NOMO-1 (cell line): ENCODE measurements around the gene ENTR1.
"Not testable (repeated sequence)": the region's sequence is repeated elsewhere in the genome, so short reads cannot be mapped to it uniquely, and the experiment has no call there.

ENCODE experiments used
- DNase-seq, 2 experiments: peaks; one replicate each; lab custom pipeline; 2025; ENCODE audit not compliant: unreplicated experiment in 2 of 2; lab: John Stamatoyannopoulos, UW

Gene ENTR1

GRCh38 chr9:136421791-136422190 lies 11.4 kb upstream of the ENTR1 start:
- no peak for DNase-seq

GRCh38 chr9:136419092-136419420 lies 8.6 kb upstream of the ENTR1 start:
- DNase-seq: no peak

- no peak for DNase-seq
These were observed 8.0 kb upstream of the ENTR1 start for GRCh38 chr9:136418182-136419091.

- no peak for DNase-seq
These were observed 6.5 kb upstream of the ENTR1 start for GRCh38 chr9:136416914-136417313.

- no peak for DNase-seq
These were observed 6.0 kb upstream of the ENTR1 start for GRCh38 chr9:136416427-136416826.

- DNase-seq: no peak
These were observed 2.5 kb upstream of the ENTR1 start for GRCh38 chr9:136412962-136413361.

- DNase-seq: no peak
These were observed 964 bp upstream of the ENTR1 start for GRCh38 chr9:136411378-136411777.

GRCh38 chr9:136409557-136410455 lies 608 bp downstream of the ENTR1 start:
- peak; percentile 12 to 19 for DNase-seq

GRCh38 chr9:136407911-136408310 lies 2.5 kb downstream of the ENTR1 start:
- DNase-seq: no peak

- not testable (repeated sequence) for DNase-seq
These were observed 3.4 kb downstream of the ENTR1 start for GRCh38 chr9:136407061-136407460.

- DNase-seq: not testable (repeated sequence)
These were observed 4.5 kb downstream of the ENTR1 start for GRCh38 chr9:136405904-136406303.

- DNase-seq: no peak
These were observed 4.9 kb downstream of the ENTR1 start for GRCh38 chr9:136405481-136405880.

- no peak for DNase-seq
These were observed 5.6 kb downstream of the ENTR1 start for GRCh38 chr9:136404801-136405136.

- peak in 1 of 2 experiments; percentile 42 for DNase-seq
These were observed 6.3 kb downstream of the ENTR1 start for GRCh38 chr9:136403915-136404800.

- DNase-seq: no peak
These were observed 6.9 kb downstream of the ENTR1 start for GRCh38 chr9:136403538-136403914.

GRCh38 chr9:136402067-136402466 lies 8.3 kb downstream of the ENTR1 start:
- DNase-seq: no peak

GRCh38 chr9:136401173-136401922 lies 9.1 kb downstream of the ENTR1 start:
- DNase-seq: no peak

- peak; percentile 89 to 98 for DNase-seq
These were observed 10.2 kb downstream of the ENTR1 start, which contains the start of gene SNAPC4 for GRCh38 chr9:136400038-136400834. SNAPC4 (minus strand) TSS chr9:136400170; CDS start chr9:136398428, 1,742 bp downstream.
